OCI-M1 (cell line): ENCODE measurements around the gene ENKUR.

ENCODE experiments used
- DNase-seq: peaks from one replicate; lab custom pipeline; 2025; lab: John Stamatoyannopoulos, UW

Gene ENKUR

GRCh38 chr10:24947304-24948097 lies 68.5 kb downstream of the ENKUR start:
- no peak for DNase-seq

- peak; percentile 56 for DNase-seq
These were observed 71.3 kb downstream of the ENKUR start for GRCh38 chr10:24944512-24945255.

DNA sequence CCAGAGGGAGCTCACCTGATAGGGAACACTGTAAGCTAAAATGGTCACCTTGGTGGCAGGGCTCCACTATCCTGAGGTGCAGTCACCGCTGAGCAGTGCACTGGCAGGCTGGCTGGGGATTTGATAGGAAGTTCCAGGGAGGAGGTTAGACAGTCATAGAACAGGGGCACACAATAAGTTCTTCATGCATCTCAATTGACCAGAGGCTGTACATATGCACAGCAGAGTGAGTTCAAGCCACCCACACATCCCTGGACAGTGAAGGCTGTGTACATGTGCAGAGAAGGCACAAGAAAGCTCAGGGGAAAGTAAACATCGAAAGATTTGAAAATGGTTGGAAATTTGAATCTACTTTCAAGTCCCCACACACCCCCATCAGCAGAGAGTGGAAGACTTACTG lies 77.4 kb downstream of the ENKUR start:
- no peak for DNase-seq

- DNase-seq: no peak
These were observed 77.9 kb downstream of the ENKUR start for GRCh38 chr10:24938076-24938475.

GRCh38 chr10:24935504-24936292 lies 80.3 kb downstream of the ENKUR start:
- no peak for DNase-seq
